ENCODE data around the gene UBXN10. TPM values are rescaled to one million over a fixed set of nuclear protein-coding genes. Genes with fewer than 3 reads are reported as not detected.

The UBXN10 gene
- total and polyA plus RNA-seq, 2 experiments from 2014 or later, result 0.63 to 1.2 TPM

DNA sequence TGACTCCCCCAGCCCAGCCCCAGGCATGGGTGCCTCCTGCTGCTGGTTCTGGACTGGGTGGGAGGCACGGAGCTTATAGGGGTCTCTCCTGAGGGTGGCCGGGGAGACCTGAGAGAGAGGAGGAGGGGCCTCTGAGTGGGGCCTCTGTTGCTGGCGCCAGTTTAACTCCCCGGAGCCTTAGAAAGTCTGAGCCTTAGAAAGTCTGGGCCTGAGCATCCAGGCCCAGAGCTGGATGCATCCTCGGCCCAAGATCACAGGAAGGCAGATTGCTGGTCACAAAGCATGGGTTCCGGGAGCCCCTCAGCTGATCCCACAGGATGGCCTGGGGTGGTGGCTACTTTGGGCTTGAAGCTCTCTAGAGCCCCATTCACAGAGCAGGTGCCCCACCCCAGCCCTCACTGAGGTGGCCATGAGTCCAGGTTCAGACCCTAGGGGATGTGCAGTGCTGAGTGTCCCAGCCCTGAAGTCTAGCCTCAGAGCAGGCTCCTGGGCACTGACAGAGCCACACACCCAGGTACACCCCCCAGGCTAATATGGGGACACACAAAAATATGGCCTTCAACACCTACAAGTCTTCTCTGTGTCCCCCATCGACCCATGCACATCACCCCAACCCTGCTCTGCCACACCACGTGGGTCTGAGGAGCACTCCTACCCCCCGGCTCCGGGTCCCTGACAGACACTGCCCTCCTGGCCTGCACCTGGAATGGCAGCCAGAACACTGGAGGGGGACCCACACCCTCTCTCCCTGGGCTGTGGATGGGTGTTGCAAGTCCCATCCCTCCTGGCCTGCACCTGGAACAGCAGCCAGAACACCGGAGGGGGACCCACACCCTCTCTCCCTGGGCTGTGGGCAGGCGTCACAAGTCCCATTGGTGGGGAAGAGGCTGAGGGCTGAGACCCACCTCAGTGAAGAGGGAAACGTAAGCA lies 37.1 kb upstream of the UBXN10 start:
- Histone ChIP-seq H3K27ac (no peak overlapping the region), H3K27me3 (no peaks in the 10 kb centered on the region), H3K36me3 (replicated peaks; ENCODE audit: insufficient read depth, low read depth) (no peaks in the 10 kb centered on the region), H3K4me1 (ENCODE audit: insufficient read depth) (no peaks in the 10 kb centered on the region), H3K9me2 (replicated peaks; ENCODE audit: insufficient read depth) (no peaks in the 10 kb centered on the region), H2AFZ (no peak overlapping the region), H3K4me3 (no peak overlapping the region), H3K79me2 (no peaks in the 10 kb centered on the region), H4K20me1 (ENCODE audit: insufficient read depth, poor library complexity, severe bottlenecking) (no peaks in the 10 kb centered on the region), H3K9me3 (ENCODE audit: low read depth) (no peaks in the 10 kb centered on the region), H3K4me2 (no peak overlapping the region)
- no peak for TF ChIP-seq EZH2phosphoT487 (IDR thresholded peaks at IDR 0.05; ENCODE audit: low read depth, severe bottlenecking, unreplicated experiment)
- TF ChIP-seq CTCF (IDR thresholded peaks at IDR 0.05; ENCODE audit: poor library complexity), result no peak
- no peak for TF ChIP-seq EZH2 (IDR thresholded peaks at IDR 0.05; ENCODE audit: borderline replicate concordance)
- no peak for DNase-seq (ENCODE audit: low spot score)
- 93% methylated on average over 13 of the region's 13 CpGs for WGBS (ENCODE audit: low lambda C conversion rate, missing lambda C conversion rate)

DNA sequence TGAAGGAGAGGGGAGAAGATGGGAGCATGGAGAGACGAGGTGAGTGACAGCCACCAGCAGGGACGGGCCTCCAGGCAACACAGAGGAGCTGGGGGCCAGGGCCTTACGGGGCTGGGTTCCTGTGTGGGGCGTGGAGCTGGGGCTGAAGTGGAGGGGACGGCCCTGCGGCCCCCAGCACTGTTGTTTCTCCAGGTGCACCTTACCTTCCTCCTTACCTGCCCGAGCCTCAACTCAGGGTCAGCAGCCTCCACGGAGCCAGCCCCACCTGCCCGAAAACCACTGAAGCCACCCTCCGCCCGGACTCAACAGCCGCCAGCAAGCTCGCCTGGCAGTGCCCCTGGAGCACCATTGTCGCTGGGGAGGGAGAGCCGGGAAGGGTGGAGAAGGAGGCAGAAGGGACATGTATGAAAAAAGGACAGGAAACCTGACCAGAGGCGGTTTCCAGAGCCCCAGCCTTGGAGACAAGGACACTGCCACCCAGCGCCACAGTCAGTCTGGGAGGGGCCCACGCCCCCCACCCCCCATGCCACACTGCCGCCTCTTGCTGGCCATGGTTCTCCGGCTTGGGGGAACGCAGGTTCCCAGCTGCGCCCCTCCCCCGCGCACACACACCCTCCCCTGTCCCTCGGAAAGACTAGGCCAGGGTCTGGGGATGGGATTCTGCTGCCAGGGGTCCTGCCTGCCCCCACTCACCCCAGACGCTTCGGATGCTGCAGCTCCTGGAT lies 36.1 kb upstream of the UBXN10 start:
- Histone ChIP-seq H3K27me3 (no peaks in the 10 kb centered on the region), H3K4me3 (no peak overlapping the region), H4K20me1 (ENCODE audit: insufficient read depth, poor library complexity, severe bottlenecking) (no peaks in the 10 kb centered on the region), H3K4me2 (no peak overlapping the region), H3K36me3 (replicated peaks; ENCODE audit: insufficient read depth, low read depth) (no peaks in the 10 kb centered on the region), H2AFZ (no peak overlapping the region), H3K79me2 (no peaks in the 10 kb centered on the region), H3K9me2 (replicated peaks; ENCODE audit: insufficient read depth) (no peaks in the 10 kb centered on the region), H3K9me3 (ENCODE audit: low read depth) (no peaks in the 10 kb centered on the region), H3K4me1 (ENCODE audit: insufficient read depth) (no peaks in the 10 kb centered on the region), H3K27ac (no peak overlapping the region)
- DNase-seq (ENCODE audit: low spot score), result no peak
- WGBS (ENCODE audit: low lambda C conversion rate, missing lambda C conversion rate), result 87% methylated on average over 23 of the region's 27 CpGs
- no peak for TF ChIP-seq CTCF (IDR thresholded peaks at IDR 0.05; ENCODE audit: poor library complexity)
- no peak for TF ChIP-seq EZH2 (IDR thresholded peaks at IDR 0.05; ENCODE audit: borderline replicate concordance)
- no peak for TF ChIP-seq EZH2phosphoT487 (IDR thresholded peaks at IDR 0.05; ENCODE audit: low read depth, severe bottlenecking, unreplicated experiment)

DNA sequence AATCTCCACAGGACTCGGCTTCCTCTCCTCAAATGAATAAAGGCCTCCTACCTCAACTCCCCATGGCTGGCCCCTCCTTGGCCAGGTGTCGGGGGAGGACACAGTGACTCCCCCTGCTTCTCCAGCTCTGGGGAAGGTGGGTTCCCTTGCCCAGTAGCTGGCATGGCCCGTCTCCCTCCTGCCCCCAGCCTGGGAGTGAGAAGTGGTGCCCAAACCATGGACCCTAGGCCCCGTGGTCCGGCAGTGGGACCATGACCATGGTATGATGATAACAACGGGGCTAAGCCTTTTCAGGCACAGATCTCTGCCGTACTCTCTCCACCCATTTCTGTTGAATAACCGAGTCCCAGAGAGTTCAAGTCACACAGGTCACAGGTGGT lies 35.6 kb upstream of the UBXN10 start:
- Histone ChIP-seq H3K4me1 (ENCODE audit: insufficient read depth) (no peaks in the 10 kb centered on the region), H3K27me3 (no peaks in the 10 kb centered on the region), H3K79me2 (no peaks in the 10 kb centered on the region), H3K36me3 (replicated peaks; ENCODE audit: insufficient read depth, low read depth) (no peaks in the 10 kb centered on the region), H3K9me2 (replicated peaks; ENCODE audit: insufficient read depth) (no peaks in the 10 kb centered on the region), H4K20me1 (ENCODE audit: insufficient read depth, poor library complexity, severe bottlenecking) (no peaks in the 10 kb centered on the region), H2AFZ (no peak overlapping the region), H3K27ac (no peak overlapping the region), H3K9me3 (ENCODE audit: low read depth) (no peaks in the 10 kb centered on the region), H3K4me2 (no peak overlapping the region), H3K4me3 (no peak overlapping the region)
- no peak for TF ChIP-seq EZH2phosphoT487 (IDR thresholded peaks at IDR 0.05; ENCODE audit: low read depth, severe bottlenecking, unreplicated experiment)
- TF ChIP-seq CTCF (IDR thresholded peaks at IDR 0.05; ENCODE audit: poor library complexity), result no peak
- TF ChIP-seq EZH2 (IDR thresholded peaks at IDR 0.05; ENCODE audit: borderline replicate concordance), result no peak
- DNase-seq (ENCODE audit: low spot score), result no peak
- WGBS (ENCODE audit: low lambda C conversion rate, missing lambda C conversion rate), result 96% methylated on average over 8 of the region's 8 CpGs
